ENCODE data around the gene TP53BP1.
A peak's percentile ranks its signal among the peaks of the same experiment; 100 is the strongest.

TP53BP1 gene

DNA sequence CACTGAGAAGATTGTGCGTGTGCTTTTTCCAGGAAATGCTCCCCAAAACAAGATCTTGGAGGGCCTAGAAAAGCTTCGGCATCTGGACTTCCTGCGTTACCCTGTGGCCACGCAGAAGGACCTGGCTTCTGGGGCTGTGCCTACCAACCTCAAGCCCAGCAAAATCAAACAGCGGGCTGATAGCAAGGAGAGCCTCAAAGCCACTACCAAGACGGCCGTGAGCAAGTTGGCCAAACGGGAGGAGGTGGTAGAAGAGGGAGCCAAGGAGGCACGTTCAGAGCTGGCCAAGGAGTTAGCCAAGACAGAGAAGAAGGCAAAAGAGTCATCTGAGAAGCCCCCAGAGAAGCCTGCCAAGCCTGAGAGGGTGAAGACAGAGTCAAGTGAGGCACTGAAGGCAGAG, 29.3 kb upstream of the TP53BP1 start:
- no peak overlapping the region for H2BK5ac ChIP-seq (ENCODE audit: low read depth, low read length, poor library complexity, severe bottlenecking)
- H3K9me3 ChIP-seq (ENCODE audit: control insufficient read depth, low read length), result no peaks in the 10 kb centered on the region
- WGBS, result 93% methylated on average over 9 of the region's 9 CpGs
- no peak overlapping the region for H3K4me3 ChIP-seq (ENCODE audit: insufficient read depth in 1 of 2, low read depth in 1 of 2, low read length in 2 of 2)
- peaks cover 31% of the 10 kb centered on the region for H3K79me1 ChIP-seq (replicated peaks; ENCODE audit: low read length, poor library complexity, severe bottlenecking)
- no peak overlapping the region for H3K27ac ChIP-seq (ENCODE audit: low read length, poor library complexity, severe bottlenecking)
- no peak overlapping the region for H3K9ac ChIP-seq (ENCODE audit: low read length)
- no peak overlapping the region for H2AFZ ChIP-seq (ENCODE audit: low read depth, low read length)
- no peak overlapping the region for H3K4ac ChIP-seq (ENCODE audit: low read depth in 1 of 2, low read length in 2 of 2)
- no peak for DNase-seq
- peaks cover 60 to 75% of the 10 kb centered on the region in 2 experiments for H3K36me3 ChIP-seq (ENCODE audit: control insufficient read depth in 1 of 2, insufficient read depth in 2 of 2, low read depth in 1 of 2, low read length in 2 of 2)
- no peak overlapping the region for H3K4me2 ChIP-seq (ENCODE audit: low read length, poor library complexity, severe bottlenecking)
- H4K91ac ChIP-seq (ENCODE audit: low read length), result no peak overlapping the region
- H3K23ac ChIP-seq (ENCODE audit: low read length in 2 of 2), result no peak overlapping the region
- no peaks in the 10 kb centered on the region for H3K27me3 ChIP-seq (ENCODE audit: control insufficient read depth in 1 of 2, insufficient read depth in 1 of 2, low read length in 2 of 2)
- no peak overlapping the region for H4K8ac ChIP-seq (ENCODE audit: low read length)
- H2BK120ac ChIP-seq (ENCODE audit: low read depth, low read length), result no peak overlapping the region
- H3K14ac ChIP-seq (ENCODE audit: low read length in 2 of 2), result no peak overlapping the region
- H3K4me1 ChIP-seq (ENCODE audit: control insufficient read depth, insufficient read depth, low read depth, low read length), result peaks cover 14% of the 10 kb centered on the region
- H2BK12ac ChIP-seq (ENCODE audit: low read length in 2 of 2), result no peak overlapping the region
- no peak overlapping the region for H2AK5ac ChIP-seq (ENCODE audit: low read length, severe bottlenecking)
- H3K18ac ChIP-seq (ENCODE audit: low read depth in 1 of 2, low read length in 2 of 2), result no peak overlapping the region
- no peak overlapping the region for H2BK15ac ChIP-seq (ENCODE audit: low read depth, poor library complexity, severe bottlenecking)

DNA sequence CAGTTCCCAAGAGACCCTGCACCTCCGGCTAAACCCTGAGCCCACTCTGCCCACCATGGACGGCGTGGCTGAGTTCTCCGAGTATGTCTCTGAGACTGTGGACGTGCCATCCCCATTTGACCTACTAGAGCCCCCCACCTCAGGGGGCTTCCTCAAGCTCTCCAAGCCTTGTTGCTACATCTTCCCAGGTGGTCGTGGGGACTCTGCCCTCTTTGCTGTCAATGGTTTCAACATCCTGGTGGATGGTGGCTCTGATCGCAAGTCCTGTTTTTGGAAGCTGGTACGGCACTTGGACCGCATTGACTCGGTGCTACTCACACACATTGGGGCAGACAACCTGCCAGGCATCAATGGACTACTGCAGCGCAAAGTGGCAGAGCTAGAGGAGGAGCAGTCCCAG, 28.5 kb upstream of the TP53BP1 start:
- Histone ChIP-seq H2BK15ac (ENCODE audit: low read depth, poor library complexity, severe bottlenecking) (no peak overlapping the region), H3K27me3 (ENCODE audit: control insufficient read depth in 1 of 2, insufficient read depth in 1 of 2, low read length in 2 of 2) (no peaks in the 10 kb centered on the region), H3K79me1 (replicated peaks; ENCODE audit: low read length, poor library complexity, severe bottlenecking) (peaks cover 33% of the 10 kb centered on the region), H3K14ac (ENCODE audit: low read length in 2 of 2) (no peak overlapping the region), H3K27ac (ENCODE audit: low read length, poor library complexity, severe bottlenecking) (no peak overlapping the region), H2BK120ac (ENCODE audit: low read depth, low read length) (no peak overlapping the region), H3K23ac (ENCODE audit: low read length in 2 of 2) (no peak overlapping the region), H3K9ac (ENCODE audit: low read length) (no peak overlapping the region), H3K4me3 (ENCODE audit: insufficient read depth in 1 of 2, low read depth in 1 of 2, low read length in 2 of 2) (peak overlapping the region in 1 of 2 experiments; percentile 9), H3K18ac (ENCODE audit: low read depth in 1 of 2, low read length in 2 of 2) (no peak overlapping the region), H4K91ac (ENCODE audit: low read length) (no peak overlapping the region), H3K9me3 (ENCODE audit: control insufficient read depth, low read length) (no peaks in the 10 kb centered on the region), H3K4ac (ENCODE audit: low read depth in 1 of 2, low read length in 2 of 2) (no peak overlapping the region), H2BK5ac (ENCODE audit: low read depth, low read length, poor library complexity, severe bottlenecking) (no peak overlapping the region), H3K4me1 (ENCODE audit: control insufficient read depth, insufficient read depth, low read depth, low read length) (peaks cover 15% of the 10 kb centered on the region), H2BK12ac (ENCODE audit: low read length in 2 of 2) (no peak overlapping the region), H3K4me2 (ENCODE audit: low read length, poor library complexity, severe bottlenecking) (no peak overlapping the region), H3K36me3 (ENCODE audit: control insufficient read depth in 1 of 2, insufficient read depth in 2 of 2, low read depth in 1 of 2, low read length in 2 of 2) (peaks cover 52 to 67% of the 10 kb centered on the region in 2 experiments), H4K8ac (ENCODE audit: low read length) (no peak overlapping the region), H2AFZ (ENCODE audit: low read depth, low read length) (no peak overlapping the region), H2AK5ac (ENCODE audit: low read length, severe bottlenecking) (no peak overlapping the region)
- DNase-seq, result no peak
- WGBS, result 96% methylated on average over 11 of the region's 11 CpGs

DNA sequence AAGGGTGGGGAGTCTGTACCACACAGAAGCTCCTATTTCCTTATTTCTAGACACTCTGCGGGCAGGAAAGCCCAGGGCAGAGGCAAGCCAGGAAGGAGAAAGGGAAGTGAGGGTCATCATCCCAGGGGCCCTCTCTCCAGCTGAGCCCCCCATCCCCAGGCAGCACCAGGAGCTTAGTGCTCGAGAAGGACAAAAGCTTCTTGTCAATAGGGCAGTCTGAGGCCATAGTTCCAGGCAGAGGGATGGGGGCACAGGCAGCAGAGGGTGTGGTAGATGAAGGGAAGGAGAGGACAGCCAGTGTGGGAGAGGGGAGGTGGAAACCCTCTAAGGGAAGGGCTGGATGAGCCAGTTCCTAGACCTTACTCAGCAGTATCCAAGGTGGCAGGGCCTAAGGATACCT, 27.2 kb upstream of the TP53BP1 start:
- Histone ChIP-seq H3K18ac (ENCODE audit: low read depth in 1 of 2, low read length in 2 of 2) (no peak overlapping the region), H3K14ac (ENCODE audit: low read length in 2 of 2) (no peak overlapping the region), H3K9ac (ENCODE audit: low read length) (no peak overlapping the region), H3K4ac (ENCODE audit: low read depth in 1 of 2, low read length in 2 of 2) (no peak overlapping the region), H3K9me3 (ENCODE audit: control insufficient read depth, low read length) (no peaks in the 10 kb centered on the region), H3K27me3 (ENCODE audit: control insufficient read depth in 1 of 2, insufficient read depth in 1 of 2, low read length in 2 of 2) (no peaks in the 10 kb centered on the region), H2BK5ac (ENCODE audit: low read depth, low read length, poor library complexity, severe bottlenecking) (no peak overlapping the region), H2BK15ac (ENCODE audit: low read depth, poor library complexity, severe bottlenecking) (no peak overlapping the region), H3K36me3 (ENCODE audit: control insufficient read depth in 1 of 2, insufficient read depth in 2 of 2, low read depth in 1 of 2, low read length in 2 of 2) (peaks cover 46 to 54% of the 10 kb centered on the region in 2 experiments), H3K4me3 (ENCODE audit: insufficient read depth in 1 of 2, low read depth in 1 of 2, low read length in 2 of 2) (no peak overlapping the region), H2BK12ac (ENCODE audit: low read length in 2 of 2) (no peak overlapping the region), H3K23ac (ENCODE audit: low read length in 2 of 2) (no peak overlapping the region), H4K8ac (ENCODE audit: low read length) (no peak overlapping the region), H3K4me1 (ENCODE audit: control insufficient read depth, insufficient read depth, low read depth, low read length) (peaks cover 21% of the 10 kb centered on the region), H4K91ac (ENCODE audit: low read length) (no peak overlapping the region), H2BK120ac (ENCODE audit: low read depth, low read length) (no peak overlapping the region), H3K27ac (ENCODE audit: low read length, poor library complexity, severe bottlenecking) (no peak overlapping the region), H3K79me1 (replicated peaks; ENCODE audit: low read length, poor library complexity, severe bottlenecking) (peaks cover 33% of the 10 kb centered on the region), H2AFZ (ENCODE audit: low read depth, low read length) (no peak overlapping the region), H3K4me2 (ENCODE audit: low read length, poor library complexity, severe bottlenecking) (no peak overlapping the region), H2AK5ac (ENCODE audit: low read length, severe bottlenecking) (no peak overlapping the region)
- DNase-seq, result no peak
- 81% methylated on average over 2 of the region's 2 CpGs for WGBS

DNA sequence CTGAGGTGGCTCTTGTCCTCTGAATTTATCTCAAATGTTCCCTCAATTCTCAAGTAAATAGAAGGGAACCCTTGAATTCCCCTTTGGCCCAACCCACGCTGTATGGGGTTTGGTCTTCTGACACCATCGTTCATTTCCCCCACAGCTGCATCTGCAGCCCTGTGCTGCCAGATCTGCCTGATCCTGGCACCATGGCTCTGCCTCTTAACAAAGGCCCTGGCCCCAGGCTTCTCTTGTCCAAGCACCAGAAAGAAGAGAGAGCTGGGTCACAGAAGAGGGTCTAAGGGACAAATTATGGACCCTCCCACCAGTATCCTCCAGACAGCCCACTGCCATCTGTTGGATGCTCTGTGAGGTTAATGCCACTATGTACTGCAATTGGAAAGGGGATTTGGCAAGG, 26.2 kb upstream of the TP53BP1 start:
- H3K27ac ChIP-seq (ENCODE audit: low read length, poor library complexity, severe bottlenecking), result no peak overlapping the region
- no peak overlapping the region for H2AK5ac ChIP-seq (ENCODE audit: low read length, severe bottlenecking)
- no peak overlapping the region for H2BK15ac ChIP-seq (ENCODE audit: low read depth, poor library complexity, severe bottlenecking)
- peak overlapping the region; percentile 96 for H3K9ac ChIP-seq (ENCODE audit: low read length)
- no peaks in the 10 kb centered on the region for H3K27me3 ChIP-seq (ENCODE audit: control insufficient read depth in 1 of 2, insufficient read depth in 1 of 2, low read length in 2 of 2)
- peak overlapping the region; percentile 90 for H3K4me2 ChIP-seq (ENCODE audit: low read length, poor library complexity, severe bottlenecking)
- H3K9me3 ChIP-seq (ENCODE audit: control insufficient read depth, low read length), result no peaks in the 10 kb centered on the region
- DNase-seq, result no peak
- peak overlapping the region in 1 of 2 experiments; percentile 63 for H3K23ac ChIP-seq (ENCODE audit: low read length in 2 of 2)
- H3K18ac ChIP-seq (ENCODE audit: low read depth in 1 of 2, low read length in 2 of 2), result no peak overlapping the region
- H2BK5ac ChIP-seq (ENCODE audit: low read depth, low read length, poor library complexity, severe bottlenecking), result no peak overlapping the region
- no peak overlapping the region for H4K8ac ChIP-seq (ENCODE audit: low read length)
- H3K4me1 ChIP-seq (ENCODE audit: control insufficient read depth, insufficient read depth, low read depth, low read length), result peaks cover 23% of the 10 kb centered on the region
- peak overlapping the region in 1 of 2 experiments; percentile 77 for H3K14ac ChIP-seq (ENCODE audit: low read length in 2 of 2)
- no peak overlapping the region for H2BK120ac ChIP-seq (ENCODE audit: low read depth, low read length)
- H3K4ac ChIP-seq (ENCODE audit: low read depth in 1 of 2, low read length in 2 of 2), result no peak overlapping the region
- 87% methylated on average over 2 of the region's 2 CpGs for WGBS
- peaks cover 32% of the 10 kb centered on the region for H3K79me1 ChIP-seq (replicated peaks; ENCODE audit: low read length, poor library complexity, severe bottlenecking)
- peak overlapping the region in 1 of 2 experiments; percentile 99 for H3K4me3 ChIP-seq (ENCODE audit: insufficient read depth in 1 of 2, low read depth in 1 of 2, low read length in 2 of 2)
- no peak overlapping the region for H2AFZ ChIP-seq (ENCODE audit: low read depth, low read length)
- H3K36me3 ChIP-seq (ENCODE audit: control insufficient read depth in 1 of 2, insufficient read depth in 2 of 2, low read depth in 1 of 2, low read length in 2 of 2), result peaks cover 37 to 45% of the 10 kb centered on the region in 2 experiments
- H4K91ac ChIP-seq (ENCODE audit: low read length), result no peak overlapping the region
- no peak overlapping the region for H2BK12ac ChIP-seq (ENCODE audit: low read length in 2 of 2)
